Stimulated activated CD4-positive, alpha-beta T cell treated with anti-CD3 and anti-CD28 coated beads, Interleukin-2, amount 100 ng/mL, for 24 hours (primary cell): ENCODE data around the gene ANKRD28.

ENCODE experiments used
- DNase-seq, 2 donors: peaks; one replicate each; pipeline ENCODE4 v3.0.0-alpha.2; 2020

ANKRD28 gene

GRCh38 chr3:15716178-15716577, 81.6 kb downstream of the ANKRD28 start:
- no peak for DNase-seq

- no peak for DNase-seq
These were observed 83.3 kb downstream of the ANKRD28 start for GRCh38 chr3:15714448-15714847.

GRCh38 chr3:15713364-15713763, 84.4 kb downstream of the ANKRD28 start:
- no peak for DNase-seq

- no peak for DNase-seq
These were observed 86.5 kb downstream of the ANKRD28 start for GRCh38 chr3:15711281-15711680.

GRCh38 chr3:15708882-15709677, 88.7 kb downstream of the ANKRD28 start:
- DNase-seq = no peak

GRCh38 chr3:15707779-15708178, 90.0 kb downstream of the ANKRD28 start:
- DNase-seq = no peak

DNA sequence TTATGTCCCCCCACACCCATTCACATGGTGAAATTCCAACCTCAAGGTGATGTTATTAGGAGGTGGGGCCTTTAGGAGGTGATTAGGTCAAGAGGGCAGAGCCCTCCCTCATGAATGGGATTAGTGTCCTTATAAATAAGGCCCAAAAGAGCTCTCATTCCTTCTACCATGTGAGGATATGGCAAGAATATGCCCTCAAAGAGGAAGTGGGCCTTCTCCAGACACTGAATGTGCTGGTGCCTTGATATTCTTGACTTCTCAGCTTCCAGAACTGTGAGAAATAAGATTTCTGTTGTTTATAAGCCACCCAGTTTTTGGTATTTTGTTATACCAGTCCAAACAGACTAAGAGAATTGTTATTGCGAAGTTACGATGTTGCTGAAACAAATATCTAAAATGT, 94.4 kb downstream of the ANKRD28 start:
- no peak for DNase-seq

- DNase-seq = no peak
These were observed 103.2 kb downstream of the ANKRD28 start for GRCh38 chr3:15694628-15695027.

- no peak for DNase-seq
These were observed 104.4 kb downstream of the ANKRD28 start for GRCh38 chr3:15693355-15693754.

DNA sequence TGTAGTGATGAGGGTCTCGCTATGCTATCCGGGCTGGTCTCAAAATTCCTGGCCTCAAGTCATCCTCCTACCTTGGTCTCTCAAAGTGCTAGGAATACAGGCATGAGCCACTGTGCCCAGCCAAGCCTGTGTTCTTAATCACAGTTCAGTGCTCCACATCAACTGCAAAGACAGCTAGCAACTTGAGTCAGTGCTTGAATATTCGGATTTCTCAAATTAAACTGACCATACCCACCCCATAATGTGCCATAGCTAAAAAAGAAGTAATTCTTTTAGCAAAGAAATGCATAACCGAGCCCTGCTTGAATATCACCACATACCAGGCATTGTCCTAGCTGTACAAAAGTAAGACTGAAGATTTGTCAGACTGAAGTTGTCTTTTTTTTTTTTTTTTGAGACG, 107.0 kb downstream of the ANKRD28 start:
- no peak for DNase-seq

GRCh38 chr3:15690230-15690629, 107.5 kb downstream of the ANKRD28 start:
- DNase-seq = no peak

GRCh38 chr3:15685927-15686326, 111.9 kb downstream of the ANKRD28 start:
- no peak for DNase-seq

DNA sequence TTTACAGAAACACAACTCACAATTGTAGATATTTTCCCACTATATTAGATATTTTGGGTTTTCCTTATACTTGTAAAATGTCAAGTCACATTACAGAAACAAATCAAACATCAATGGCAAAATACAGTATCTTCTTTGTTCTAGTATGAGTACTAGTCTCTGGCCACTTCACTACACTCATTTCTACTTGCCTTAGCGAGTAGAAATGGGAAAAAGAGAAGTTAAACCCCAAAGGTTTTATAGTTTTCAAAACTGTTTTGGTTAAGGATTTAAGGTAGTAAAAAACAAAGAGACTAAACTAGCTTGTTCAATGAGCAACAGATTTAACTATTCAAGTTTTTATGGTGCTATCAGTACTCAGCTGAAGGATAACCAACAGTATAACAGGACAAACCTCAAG, 114.5 kb downstream of the ANKRD28 start:
- no peak for DNase-seq

- DNase-seq = no peak
These were observed 115.1 kb downstream of the ANKRD28 start for GRCh38 chr3:15682561-15683185.

GRCh38 chr3:15681668-15682067, 116.1 kb downstream of the ANKRD28 start:
- DNase-seq = no peak

DNA sequence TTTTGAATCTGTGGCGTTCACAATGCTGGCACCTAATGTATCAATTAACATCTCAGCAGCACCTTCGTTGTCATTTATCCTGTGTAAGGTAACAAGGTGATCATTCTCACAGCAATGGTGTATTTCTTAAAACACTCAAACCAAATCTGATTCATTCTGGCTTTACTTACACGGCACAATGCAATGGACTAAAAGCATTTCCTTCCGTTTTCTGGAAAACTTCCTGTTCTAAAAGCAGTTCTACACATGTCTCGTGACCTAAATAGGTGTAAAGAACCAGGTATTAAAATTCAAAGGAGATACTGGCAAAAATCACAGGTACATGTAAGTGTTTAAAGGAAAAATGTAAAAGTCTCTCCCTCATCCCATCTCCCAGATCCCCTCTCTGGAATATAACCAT, 118.5 kb downstream of the ANKRD28 start:
- DNase-seq = no peak

- DNase-seq = no peak
These were observed 121.5 kb downstream of the ANKRD28 start for GRCh38 chr3:15676259-15676658.

DNA sequence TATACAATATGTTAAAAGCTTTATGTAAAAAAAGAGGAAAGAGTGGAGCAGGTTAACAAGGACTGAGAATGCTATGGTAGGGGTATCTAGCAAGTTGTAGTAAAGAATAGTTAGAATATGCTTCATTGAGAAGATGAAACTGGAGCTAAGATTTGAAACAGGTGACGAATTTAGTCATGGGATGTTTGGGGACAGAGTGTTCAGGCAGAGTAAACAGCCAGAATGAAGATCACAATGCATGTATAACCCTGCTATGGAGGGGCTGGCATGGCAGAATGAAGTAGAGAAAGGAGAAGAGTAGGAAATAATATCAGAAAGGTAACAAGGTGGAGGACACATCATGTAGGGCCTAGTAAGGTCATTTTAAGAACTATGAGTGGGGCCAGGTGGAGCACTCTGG, 124.2 kb downstream of the ANKRD28 start:
- no peak for DNase-seq

- DNase-seq = no peak
These were observed 130.3 kb downstream of the ANKRD28 start for GRCh38 chr3:15667484-15667883.

DNA sequence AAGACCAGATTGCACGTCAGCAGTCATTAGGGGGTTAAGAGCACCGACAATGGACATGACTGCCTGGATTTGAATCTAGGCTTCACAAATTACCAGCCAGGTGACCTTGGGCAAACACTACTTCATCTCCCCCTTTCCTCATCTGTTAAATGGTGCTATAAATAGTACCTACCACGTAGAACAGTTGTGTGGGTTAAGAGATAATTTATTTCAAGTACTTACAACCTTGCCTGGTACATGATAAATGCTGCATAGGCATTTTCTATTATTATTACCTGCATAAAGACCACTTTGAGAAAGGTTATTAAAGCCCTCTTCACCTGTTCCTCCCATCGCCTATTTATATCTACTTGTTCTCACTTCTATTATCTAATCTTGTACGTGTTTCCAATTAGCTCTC, 131.5 kb downstream of the ANKRD28 start:
- no peak for DNase-seq

- no peak for DNase-seq
These were observed 132.1 kb downstream of the ANKRD28 start for GRCh38 chr3:15665510-15666150.

- no peak for DNase-seq
These were observed 133.6 kb downstream of the ANKRD28 start for GRCh38 chr3:15664144-15664543.

GRCh38 chr3:15660055-15660935, 137.5 kb downstream of the ANKRD28 start:
- no peak for DNase-seq
